ENCODE measurements around the gene ZNF543. TPM values are rescaled to one million over a fixed set of nuclear protein-coding genes. Genes with fewer than 3 reads are reported as not detected.

The ZNF543 gene
- total and polyA plus RNA-seq, 2 of the 13 experiments (the other 11 are each of a cell fraction or from before 2014, with no cell fraction given), result 2.1 to 8.9 TPM

GRCh38 chr19:57280165-57280961, 39.9 kb upstream of the ZNF543 start, which contains the start of gene ZNF460 (continued):
- TF ChIP-seq TBX2 (CRISPR knock-in tag; IDR thresholded peaks at IDR 0.05; ENCODE audit: borderline replicate concordance) (peak; percentile 76), DNMT1 (CRISPR knock-in tag; IDR thresholded peaks at IDR 0.05) (no peak), ZNF720 (CRISPR knock-in tag; IDR thresholded peaks at IDR 0.05) (no peak), BORCS8-MEF2B (CRISPR knock-in tag; IDR thresholded peaks at IDR 0.05) (no peak; the same call in 1 of the 2 replicates), CREB1 (IDR thresholded peaks at IDR 0.05) (peak; percentile 100), CREB1 (CRISPR knock-in tag; IDR thresholded peaks at IDR 0.05) (peak; percentile 97), SRSF9 (IDR thresholded peaks at IDR 0.05; ENCODE audit: borderline replicate concordance, insufficient read depth, low read depth, low read length, poor library complexity, severe bottlenecking) (no peak), STAG1 (CRISPR knock-in tag; IDR thresholded peaks at IDR 0.05) (no peak), ZNF562 (CRISPR knock-in tag; IDR thresholded peaks at IDR 0.05; ENCODE audit: borderline replicate concordance) (no peak), MYC (CRISPR knock-in tag; IDR thresholded peaks at IDR 0.05; ENCODE audit: borderline replicate concordance) (no peak; the same call in 1 of the 2 replicates), RBFOX2 (IDR thresholded peaks at IDR 0.05; ENCODE audit: low read depth, low read length) (peak; percentile 95), ARID2 (CRISPR knock-in tag; IDR thresholded peaks at IDR 0.05; ENCODE audit: borderline replicate concordance) (0 out of 2 replicates have a peak, but pooled peaks have one; percentile 79), MXI1 (IDR thresholded peaks at IDR 0.05; ENCODE audit: borderline replicate concordance, low read depth, low read length) (peak; percentile 74; the same call in 1 of the 3 replicates), ZNF747 (CRISPR knock-in tag; IDR thresholded peaks at IDR 0.05; ENCODE audit: borderline replicate concordance) (no peak), ZNF629 (CRISPR knock-in tag; conservative IDR thresholded peaks at IDR 0.05) (peak; percentile 80), PPARG (CRISPR knock-in tag; conservative IDR thresholded peaks at IDR 0.05) (no peak), KDM4B (CRISPR knock-in tag; IDR thresholded peaks at IDR 0.05) (peak; percentile 53; the same call in 1 of the 2 replicates), ZNF761 (CRISPR knock-in tag; conservative IDR thresholded peaks at IDR 0.05) (no peak), POLR2AphosphoS2 (IDR thresholded peaks at IDR 0.05; ENCODE audit: low read depth, low read length) (no peak), ZNF44 (CRISPR knock-in tag; IDR thresholded peaks at IDR 0.05) (no peak), CEBPG (CRISPR knock-in tag; IDR thresholded peaks at IDR 0.05) (no peak; the same call in 1 of the 2 replicates), ZFP36 (IDR thresholded peaks at IDR 0.05; ENCODE audit: borderline replicate concordance, low read depth, low read length, partially characterized antibody) (no peak), JUN (CRISPR knock-in tag; IDR thresholded peaks at IDR 0.05) (peak; percentile 45; the same call in 1 of the 2 replicates), ONECUT2 (CRISPR knock-in tag; IDR thresholded peaks at IDR 0.05) (no peak), ZNF234 (CRISPR knock-in tag; conservative IDR thresholded peaks at IDR 0.05) (no peak), ZNF546 (CRISPR knock-in tag; conservative IDR thresholded peaks at IDR 0.05) (peak; percentile 69; the same call in 1 of the 2 replicates), BHLHE40 (IDR thresholded peaks at IDR 0.05; ENCODE audit: low read length) (0 out of 2 replicates have a peak, but pooled peaks have one; percentile 13), CHD4 (IDR thresholded peaks at IDR 0.05; ENCODE audit: borderline replicate concordance, low read length) (no peak), KDM3A (CRISPR knock-in tag; IDR thresholded peaks at IDR 0.05; ENCODE audit: low read depth) (no peak), ZNF652 (CRISPR knock-in tag; IDR thresholded peaks at IDR 0.05; ENCODE audit: borderline replicate concordance, low read depth) (no peak; the same call in 1 of the 2 replicates), ZFP41 (CRISPR knock-in tag; IDR thresholded peaks at IDR 0.05; ENCODE audit: borderline replicate concordance) (no peak)
- TF ChIP-seq, protein P1, sequence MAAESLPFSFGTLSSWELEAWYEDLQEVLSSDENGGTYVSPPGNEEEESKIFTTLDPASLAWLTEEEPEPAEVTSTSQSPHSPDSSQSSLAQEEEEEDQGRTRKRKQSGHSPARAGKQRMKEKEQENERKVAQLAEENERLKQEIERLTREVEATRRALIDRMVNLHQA (CRISPR knock-in tag; IDR thresholded peaks at IDR 0.05), result no peak
- TF ChIP-seq, protein P2, sequence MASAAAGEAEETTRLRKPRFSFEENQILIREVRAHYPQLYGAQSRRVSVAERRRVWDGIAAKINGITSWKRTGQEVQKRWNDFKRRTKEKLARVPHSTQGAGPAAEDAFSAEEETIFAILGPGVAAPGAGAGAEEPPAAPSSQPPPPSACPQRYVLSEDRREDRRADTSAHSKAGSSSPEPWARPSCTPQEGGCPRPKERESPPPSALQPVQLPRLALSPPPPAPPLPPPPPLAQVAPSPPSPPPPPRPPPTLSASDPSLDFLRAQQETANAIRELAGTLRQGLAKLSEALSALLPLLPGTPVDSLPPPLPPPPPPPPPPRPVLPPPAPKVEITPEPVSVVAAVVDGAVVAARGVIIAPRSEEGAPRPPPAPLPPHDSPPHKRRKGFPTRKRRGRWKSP (CRISPR knock-in tag; IDR thresholded peaks at IDR 0.05), result 0 out of 2 replicates have a peak, but pooled peaks have one; percentile 46
